ENCODE data around the gene CERS6. TPM values are rescaled to one million over a fixed set of nuclear protein-coding genes. Genes with fewer than 3 reads are reported as not detected.

The CERS6 gene
- total and polyA plus RNA-seq, 2 experiments from 2014 or later = 7.4 to 35.0 TPM

GRCh38 chr2:168702579-168702978 is 246.5 kb downstream of the CERS6 start:
- Histone ChIP-seq H3K9me2 (ENCODE audit: insufficient read depth) (no peaks in the 10 kb centered on the region), H3K4me2 (no peak overlapping the region), H3K4me1 (ENCODE audit: insufficient read depth) (no peaks in the 10 kb centered on the region), H3K36me3 (ENCODE audit: insufficient read depth) (no peaks in the 10 kb centered on the region), H4K20me1 (replicated peaks; ENCODE audit: insufficient read depth) (no peaks in the 10 kb centered on the region), H3K79me2 (replicated peaks; ENCODE audit: insufficient read depth) (no peaks in the 10 kb centered on the region), H3K4me3 (no peak overlapping the region), H3K27me3 (ENCODE audit: insufficient read depth) (no peaks in the 10 kb centered on the region), H3K27ac (ENCODE audit: low read depth) (no peak overlapping the region), H3F3A (replicated peaks; ENCODE audit: low read depth) (no peaks in the 10 kb centered on the region), H2AFZ (no peak overlapping the region)
- DNase-seq (ENCODE audit: low spot score) = no peak
- H3K4me1 Mint-ChIP-seq = peaks cover 10% of the 10 kb centered on the region; the same call in 2 of the 3 replicates
- no peak overlapping the region for H3K4me3 Mint-ChIP-seq
- H3K9me3 Mint-ChIP-seq = no peaks in the 10 kb centered on the region
- H3K27ac Mint-ChIP-seq = no peak overlapping the region
- peaks cover 3% of the 10 kb centered on the region; the same call in 1 of the 3 replicates for H3K36me3 Mint-ChIP-seq (ENCODE audit: low read depth)
- ATAC-seq = no peak
- H3K27me3 Mint-ChIP-seq (ENCODE audit: insufficient read depth, low read depth, poor library complexity) = no peaks in the 10 kb centered on the region
- TF ChIP-seq, protein P1, sequence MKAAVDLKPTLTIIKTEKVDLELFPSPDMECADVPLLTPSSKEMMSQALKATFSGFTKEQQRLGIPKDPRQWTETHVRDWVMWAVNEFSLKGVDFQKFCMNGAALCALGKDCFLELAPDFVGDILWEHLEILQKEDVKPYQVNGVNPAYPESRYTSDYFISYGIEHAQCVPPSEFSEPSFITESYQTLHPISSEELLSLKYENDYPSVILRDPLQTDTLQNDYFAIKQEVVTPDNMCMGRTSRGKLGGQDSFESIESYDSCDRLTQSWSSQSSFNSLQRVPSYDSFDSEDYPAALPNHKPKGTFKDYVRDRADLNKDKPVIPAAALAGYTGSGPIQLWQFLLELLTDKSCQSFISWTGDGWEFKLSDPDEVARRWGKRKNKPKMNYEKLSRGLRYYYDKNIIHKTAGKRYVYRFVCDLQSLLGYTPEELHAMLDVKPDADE (IDR thresholded peaks at IDR 0.05) = no peak
- TF ChIP-seq, protein P2, sequence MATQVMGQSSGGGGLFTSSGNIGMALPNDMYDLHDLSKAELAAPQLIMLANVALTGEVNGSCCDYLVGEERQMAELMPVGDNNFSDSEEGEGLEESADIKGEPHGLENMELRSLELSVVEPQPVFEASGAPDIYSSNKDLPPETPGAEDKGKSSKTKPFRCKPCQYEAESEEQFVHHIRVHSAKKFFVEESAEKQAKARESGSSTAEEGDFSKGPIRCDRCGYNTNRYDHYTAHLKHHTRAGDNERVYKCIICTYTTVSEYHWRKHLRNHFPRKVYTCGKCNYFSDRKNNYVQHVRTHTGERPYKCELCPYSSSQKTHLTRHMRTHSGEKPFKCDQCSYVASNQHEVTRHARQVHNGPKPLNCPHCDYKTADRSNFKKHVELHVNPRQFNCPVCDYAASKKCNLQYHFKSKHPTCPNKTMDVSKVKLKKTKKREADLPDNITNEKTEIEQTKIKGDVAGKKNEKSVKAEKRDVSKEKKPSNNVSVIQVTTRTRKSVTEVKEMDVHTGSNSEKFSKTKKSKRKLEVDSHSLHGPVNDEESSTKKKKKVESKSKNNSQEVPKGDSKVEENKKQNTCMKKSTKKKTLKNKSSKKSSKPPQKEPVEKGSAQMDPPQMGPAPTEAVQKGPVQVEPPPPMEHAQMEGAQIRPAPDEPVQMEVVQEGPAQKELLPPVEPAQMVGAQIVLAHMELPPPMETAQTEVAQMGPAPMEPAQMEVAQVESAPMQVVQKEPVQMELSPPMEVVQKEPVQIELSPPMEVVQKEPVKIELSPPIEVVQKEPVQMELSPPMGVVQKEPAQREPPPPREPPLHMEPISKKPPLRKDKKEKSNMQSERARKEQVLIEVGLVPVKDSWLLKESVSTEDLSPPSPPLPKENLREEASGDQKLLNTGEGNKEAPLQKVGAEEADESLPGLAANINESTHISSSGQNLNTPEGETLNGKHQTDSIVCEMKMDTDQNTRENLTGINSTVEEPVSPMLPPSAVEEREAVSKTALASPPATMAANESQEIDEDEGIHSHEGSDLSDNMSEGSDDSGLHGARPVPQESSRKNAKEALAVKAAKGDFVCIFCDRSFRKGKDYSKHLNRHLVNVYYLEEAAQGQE (IDR thresholded peaks at IDR 0.05; ENCODE audit: unreplicated experiment) = no peak
- TF ChIP-seq JUNB (IDR thresholded peaks at IDR 0.05; ENCODE audit: unreplicated experiment) (no peak), EZH2phosphoT487 (IDR thresholded peaks at IDR 0.05; ENCODE audit: unreplicated experiment) (no peak), ZNF331 (CRISPR knock-in tag; IDR thresholded peaks at IDR 0.05; ENCODE audit: low read depth) (no peak), ZNF114 (CRISPR knock-in tag; IDR thresholded peaks at IDR 0.05) (no peak), NANOG (IDR thresholded peaks at IDR 0.05; ENCODE audit: borderline replicate concordance) (no peak), CREB1 (CRISPR knock-in tag; IDR thresholded peaks at IDR 0.05; ENCODE audit: low read depth) (no peak), STAT1 (IDR thresholded peaks at IDR 0.05; ENCODE audit: unreplicated experiment) (no peak), POLR2AphosphoS5 (IDR thresholded peaks at IDR 0.05; ENCODE audit: low read depth) (no peak), EZH2 (IDR thresholded peaks at IDR 0.05; ENCODE audit: low read depth, unreplicated experiment) (no peak)
- TF ChIP-seq, protein P3, sequence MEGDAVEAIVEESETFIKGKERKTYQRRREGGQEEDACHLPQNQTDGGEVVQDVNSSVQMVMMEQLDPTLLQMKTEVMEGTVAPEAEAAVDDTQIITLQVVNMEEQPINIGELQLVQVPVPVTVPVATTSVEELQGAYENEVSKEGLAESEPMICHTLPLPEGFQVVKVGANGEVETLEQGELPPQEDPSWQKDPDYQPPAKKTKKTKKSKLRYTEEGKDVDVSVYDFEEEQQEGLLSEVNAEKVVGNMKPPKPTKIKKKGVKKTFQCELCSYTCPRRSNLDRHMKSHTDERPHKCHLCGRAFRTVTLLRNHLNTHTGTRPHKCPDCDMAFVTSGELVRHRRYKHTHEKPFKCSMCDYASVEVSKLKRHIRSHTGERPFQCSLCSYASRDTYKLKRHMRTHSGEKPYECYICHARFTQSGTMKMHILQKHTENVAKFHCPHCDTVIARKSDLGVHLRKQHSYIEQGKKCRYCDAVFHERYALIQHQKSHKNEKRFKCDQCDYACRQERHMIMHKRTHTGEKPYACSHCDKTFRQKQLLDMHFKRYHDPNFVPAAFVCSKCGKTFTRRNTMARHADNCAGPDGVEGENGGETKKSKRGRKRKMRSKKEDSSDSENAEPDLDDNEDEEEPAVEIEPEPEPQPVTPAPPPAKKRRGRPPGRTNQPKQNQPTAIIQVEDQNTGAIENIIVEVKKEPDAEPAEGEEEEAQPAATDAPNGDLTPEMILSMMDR (conservative IDR thresholded peaks at IDR 0.05; ENCODE audit: low read depth in 2 of 2) = no peak
- TF ChIP-seq, protein P4, sequence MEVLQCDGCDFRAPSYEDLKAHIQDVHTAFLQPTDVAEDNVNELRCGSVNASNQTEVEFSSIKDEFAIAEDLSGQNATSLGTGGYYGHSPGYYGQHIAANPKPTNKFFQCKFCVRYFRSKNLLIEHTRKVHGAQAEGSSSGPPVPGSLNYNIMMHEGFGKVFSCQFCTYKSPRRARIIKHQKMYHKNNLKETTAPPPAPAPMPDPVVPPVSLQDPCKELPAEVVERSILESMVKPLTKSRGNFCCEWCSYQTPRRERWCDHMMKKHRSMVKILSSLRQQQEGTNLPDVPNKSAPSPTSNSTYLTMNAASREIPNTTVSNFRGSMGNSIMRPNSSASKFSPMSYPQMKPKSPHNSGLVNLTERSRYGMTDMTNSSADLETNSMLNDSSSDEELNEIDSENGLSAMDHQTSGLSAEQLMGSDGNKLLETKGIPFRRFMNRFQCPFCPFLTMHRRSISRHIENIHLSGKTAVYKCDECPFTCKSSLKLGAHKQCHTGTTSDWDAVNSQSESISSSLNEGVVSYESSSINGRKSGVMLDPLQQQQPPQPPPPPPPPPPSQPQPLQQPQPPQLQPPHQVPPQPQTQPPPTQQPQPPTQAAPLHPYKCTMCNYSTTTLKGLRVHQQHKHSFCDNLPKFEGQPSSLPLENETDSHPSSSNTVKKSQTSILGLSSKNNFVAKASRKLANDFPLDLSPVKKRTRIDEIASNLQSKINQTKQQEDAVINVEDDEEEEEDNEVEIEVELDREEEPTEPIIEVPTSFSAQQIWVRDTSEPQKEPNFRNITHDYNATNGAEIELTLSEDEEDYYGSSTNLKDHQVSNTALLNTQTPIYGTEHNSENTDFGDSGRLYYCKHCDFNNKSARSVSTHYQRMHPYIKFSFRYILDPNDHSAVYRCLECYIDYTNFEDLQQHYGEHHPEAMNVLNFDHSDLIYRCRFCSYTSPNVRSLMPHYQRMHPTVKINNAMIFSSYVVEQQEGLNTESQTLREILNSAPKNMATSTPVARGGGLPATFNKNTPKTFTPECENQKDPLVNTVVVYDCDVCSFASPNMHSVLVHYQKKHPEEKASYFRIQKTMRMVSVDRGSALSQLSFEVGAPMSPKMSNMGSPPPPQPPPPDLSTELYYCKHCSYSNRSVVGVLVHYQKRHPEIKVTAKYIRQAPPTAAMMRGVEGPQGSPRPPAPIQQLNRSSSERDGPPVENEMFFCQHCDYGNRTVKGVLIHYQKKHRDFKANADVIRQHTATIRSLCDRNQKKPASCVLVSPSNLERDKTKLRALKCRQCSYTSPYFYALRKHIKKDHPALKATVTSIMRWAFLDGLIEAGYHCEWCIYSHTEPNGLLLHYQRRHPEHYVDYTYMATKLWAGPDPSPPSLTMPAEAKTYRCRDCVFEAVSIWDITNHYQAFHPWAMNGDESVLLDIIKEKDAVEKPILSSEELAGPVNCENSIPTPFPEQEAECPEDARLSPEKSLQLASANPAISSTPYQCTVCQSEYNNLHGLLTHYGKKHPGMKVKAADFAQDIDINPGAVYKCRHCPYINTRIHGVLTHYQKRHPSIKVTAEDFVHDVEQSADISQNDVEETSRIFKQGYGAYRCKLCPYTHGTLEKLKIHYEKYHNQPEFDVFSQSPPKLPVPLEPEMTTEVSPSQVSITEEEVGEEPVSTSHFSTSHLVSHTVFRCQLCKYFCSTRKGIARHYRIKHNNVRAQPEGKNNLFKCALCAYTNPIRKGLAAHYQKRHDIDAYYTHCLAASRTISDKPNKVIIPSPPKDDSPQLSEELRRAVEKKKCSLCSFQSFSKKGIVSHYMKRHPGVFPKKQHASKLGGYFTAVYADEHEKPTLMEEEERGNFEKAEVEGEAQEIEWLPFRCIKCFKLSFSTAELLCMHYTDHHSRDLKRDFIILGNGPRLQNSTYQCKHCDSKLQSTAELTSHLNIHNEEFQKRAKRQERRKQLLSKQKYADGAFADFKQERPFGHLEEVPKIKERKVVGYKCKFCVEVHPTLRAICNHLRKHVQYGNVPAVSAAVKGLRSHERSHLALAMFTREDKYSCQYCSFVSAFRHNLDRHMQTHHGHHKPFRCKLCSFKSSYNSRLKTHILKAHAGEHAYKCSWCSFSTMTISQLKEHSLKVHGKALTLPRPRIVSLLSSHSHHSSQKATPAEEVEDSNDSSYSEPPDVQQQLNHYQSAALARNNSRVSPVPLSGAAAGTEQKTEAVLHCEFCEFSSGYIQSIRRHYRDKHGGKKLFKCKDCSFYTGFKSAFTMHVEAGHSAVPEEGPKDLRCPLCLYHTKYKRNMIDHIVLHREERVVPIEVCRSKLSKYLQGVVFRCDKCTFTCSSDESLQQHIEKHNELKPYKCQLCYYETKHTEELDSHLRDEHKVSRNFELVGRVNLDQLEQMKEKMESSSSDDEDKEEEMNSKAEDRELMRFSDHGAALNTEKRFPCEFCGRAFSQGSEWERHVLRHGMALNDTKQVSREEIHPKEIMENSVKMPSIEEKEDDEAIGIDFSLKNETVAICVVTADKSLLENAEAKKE (CRISPR knock-in tag; IDR thresholded peaks at IDR 0.05) = no peak
